ENCODE measurements around the gene PCBP3.
"Not testable (repeated sequence)": the region's sequence is repeated elsewhere in the genome, so short reads cannot be mapped to it uniquely, and the experiment has no call there.

PCBP3 gene

DNA sequence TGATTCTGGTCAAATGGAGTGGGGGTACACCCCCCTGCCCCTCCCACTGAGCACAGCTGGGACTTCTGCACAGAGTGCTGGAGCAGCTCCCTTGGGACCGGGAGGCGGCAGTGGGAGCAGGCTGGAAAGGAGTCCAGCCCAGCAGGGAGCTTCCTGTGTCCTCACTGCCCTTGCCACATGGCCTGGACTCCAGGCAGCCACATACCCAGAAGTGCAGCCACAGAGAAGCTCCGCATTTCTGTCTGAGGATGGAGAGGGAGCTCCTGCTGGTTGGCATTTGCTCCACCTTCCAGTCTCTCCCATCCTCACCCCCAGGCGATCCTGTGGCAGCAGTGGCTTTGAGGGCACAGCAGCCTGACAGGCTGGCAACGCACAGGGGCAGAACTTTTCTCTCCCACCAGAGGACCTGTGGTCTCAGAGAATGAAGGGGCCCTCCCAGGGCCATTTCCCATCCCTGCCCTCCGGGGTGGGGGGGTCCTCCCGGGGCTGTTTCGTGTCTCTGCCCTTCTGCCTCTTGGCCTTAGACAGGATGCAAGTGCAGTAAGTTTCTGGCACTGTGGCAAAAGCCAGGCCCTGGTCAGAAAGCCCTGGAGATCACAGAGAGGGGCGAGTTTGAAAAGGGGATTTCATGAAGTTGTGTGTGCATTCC is 234.4 kb downstream of the PCBP3 start:
- H3K27ac ChIP-seq, result no peak overlapping the region
- DNase-seq (ENCODE audit: low read depth, low spot score), result no peak

DNA sequence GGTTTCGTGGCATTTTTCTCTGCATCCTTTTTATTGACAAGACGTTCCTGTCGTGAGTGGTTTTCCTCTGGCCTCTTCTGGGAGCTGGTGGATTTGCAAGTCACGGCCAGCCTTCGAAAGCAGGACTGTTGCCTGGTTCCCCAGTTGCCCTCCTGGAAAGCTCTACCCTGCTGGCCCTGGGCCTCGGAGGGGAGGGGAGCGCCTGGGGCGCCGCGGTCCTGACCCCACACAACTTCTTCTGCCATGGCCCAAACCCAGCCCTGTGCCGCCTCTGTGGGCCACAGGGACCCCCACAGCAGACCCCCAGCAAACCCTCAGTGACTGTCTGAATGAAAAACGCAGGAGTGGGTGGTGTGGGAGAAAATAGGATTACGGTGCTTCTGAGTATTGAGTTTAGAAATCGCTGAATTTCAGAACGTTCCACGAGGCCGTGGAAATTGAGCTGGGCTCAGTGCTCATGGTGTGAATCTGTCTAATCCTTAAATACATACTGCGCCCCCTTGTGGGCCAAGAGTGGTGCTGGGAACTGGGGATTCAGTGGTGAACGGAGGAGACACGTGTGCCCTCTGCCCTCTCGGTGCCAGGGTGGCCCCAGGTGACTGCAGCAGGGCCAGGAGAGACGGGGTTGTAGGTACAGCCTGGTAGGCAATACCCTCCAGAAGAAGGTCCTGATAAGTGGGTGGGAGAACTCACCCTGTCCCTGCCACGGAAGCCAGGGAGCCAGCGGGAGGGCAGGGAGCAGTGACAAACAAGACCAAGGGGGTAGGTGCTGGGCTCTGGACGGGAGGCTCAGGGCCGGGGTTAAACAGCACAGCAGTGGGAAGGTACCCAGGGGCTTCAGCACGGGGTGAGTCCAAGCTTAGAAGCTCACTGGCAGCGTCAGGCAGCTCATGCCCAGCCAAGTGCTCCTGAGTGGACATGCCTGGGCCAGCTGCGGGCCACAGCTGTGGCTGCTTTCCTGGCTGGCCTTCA is 236.9 kb downstream of the PCBP3 start:
- H3K27ac ChIP-seq, result peak overlapping the region; percentile 58
- peak; percentile 14 for DNase-seq (ENCODE audit: low read depth, low spot score)

DNA sequence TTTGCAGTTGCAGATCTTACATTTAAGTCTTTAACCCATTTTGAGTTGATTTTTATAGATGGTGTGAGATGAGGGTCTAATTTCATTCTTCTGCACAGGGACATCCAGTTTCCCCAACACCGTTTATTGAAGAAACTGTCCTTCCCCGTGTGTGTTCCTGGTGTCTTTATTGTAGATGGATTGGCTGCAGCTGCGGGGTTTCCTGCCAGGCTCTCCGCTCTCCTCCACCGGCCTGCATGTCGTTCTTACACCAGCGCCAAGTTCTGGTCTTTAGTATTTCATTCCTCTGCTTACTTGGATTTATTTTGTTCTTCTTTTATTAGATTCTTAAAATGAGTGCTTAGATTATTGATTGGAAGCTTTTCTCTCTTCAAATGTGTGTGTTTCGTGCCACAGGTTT is 239.1 kb downstream of the PCBP3 start:
- DNase-seq (ENCODE audit: low read depth, low spot score), result no peak
- no peak overlapping the region for H3K27ac ChIP-seq

DNA sequence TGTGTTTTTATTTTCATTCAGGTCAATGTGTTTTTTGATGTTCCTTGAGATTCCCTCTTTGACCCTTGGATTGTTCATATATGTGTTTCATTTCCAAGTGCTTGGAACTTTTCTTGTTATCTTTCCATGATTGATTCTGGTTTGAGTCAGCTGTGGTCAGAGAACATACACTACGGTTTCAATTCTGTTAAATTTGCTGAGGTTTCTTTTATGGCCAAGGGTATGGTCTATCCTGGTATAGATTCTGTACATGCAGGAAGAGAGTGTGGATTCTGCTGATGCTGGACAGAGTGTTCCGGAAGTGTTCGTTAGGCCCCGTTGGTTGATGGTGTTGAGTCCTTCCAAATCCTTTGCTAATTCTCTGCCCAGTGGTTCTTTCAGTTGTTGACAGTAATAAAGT is 239.6 kb downstream of the PCBP3 start:
- no peak overlapping the region for H3K27ac ChIP-seq
- no peak for DNase-seq (ENCODE audit: low read depth, low spot score)

DNA sequence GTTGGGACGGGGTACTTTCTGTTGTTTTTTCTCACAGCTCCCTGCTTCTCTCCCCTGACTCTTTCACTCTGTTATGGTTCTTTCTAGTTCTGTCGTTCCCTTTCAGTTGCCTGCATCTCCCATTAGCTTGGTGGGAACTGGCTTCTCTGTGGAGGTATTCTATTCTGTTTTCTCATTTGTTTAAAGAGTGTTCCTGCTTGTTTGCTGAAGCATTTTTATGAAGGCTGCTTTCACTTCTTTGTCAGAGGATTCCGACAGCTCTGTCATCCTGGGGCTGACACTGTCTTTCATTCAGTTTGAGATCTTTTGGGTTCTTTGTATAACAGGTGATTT is 242.0 kb downstream of the PCBP3 start:
- no peak overlapping the region for H3K27ac ChIP-seq
- no peak for DNase-seq (ENCODE audit: low read depth, low spot score)

DNA sequence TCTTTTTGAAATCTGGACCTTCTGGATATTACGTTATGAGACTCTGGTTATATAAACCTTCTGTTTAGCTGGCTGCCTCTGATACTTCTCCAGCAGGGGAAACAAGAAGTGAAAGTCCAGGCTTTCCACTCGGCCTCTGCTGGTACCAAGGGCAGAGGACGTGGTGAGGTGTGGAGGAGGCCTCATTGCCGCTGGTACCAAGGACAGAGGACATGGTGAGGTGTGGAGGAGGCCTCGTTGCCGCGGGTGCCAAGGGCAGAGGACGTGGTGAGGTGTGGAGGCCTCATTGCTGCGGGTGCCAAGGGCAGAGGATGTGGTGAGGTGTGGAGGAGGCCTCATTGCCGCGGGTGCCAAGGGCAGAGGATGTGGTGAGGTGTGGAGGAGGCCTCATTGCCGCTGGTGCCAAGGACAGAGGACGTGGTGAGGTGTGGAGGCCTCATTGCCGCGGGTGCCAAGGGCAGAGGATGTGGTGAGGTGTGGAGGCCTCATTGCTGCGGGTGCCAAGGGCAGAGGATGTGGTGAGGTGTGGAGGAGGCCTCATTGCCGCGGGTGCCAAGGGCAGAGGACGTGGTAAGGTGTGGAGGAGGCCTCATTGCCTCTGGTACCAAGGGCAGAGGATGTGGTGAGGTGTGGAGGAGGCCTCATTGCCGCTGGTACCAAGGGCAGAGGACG is 242.5 kb downstream of the PCBP3 start:
- not testable (repeated sequence) for DNase-seq (ENCODE audit: low read depth, low spot score); H3K27ac ChIP-seq

DNA sequence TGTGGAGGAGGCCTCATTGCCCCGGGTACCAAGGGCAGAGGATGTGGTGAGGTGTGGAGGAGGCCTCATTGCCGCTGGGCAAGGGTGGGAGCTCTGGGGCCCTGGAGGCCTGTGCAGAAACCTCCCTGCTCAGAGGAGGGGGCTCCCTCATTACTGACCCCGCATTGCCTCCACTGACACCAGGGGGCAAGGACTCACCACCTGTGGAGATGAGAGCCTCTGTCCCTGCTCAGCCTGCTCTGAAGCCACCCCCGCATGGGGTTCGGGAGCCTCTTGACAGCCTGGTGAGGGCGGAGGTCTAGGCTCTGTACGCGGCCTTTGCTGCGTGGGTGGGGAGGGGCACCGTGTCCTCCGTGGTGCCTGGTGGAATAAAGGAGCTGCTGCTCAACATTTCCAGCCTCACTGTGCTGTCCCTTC is 243.1 kb downstream of the PCBP3 start:
- no peak overlapping the region for H3K27ac ChIP-seq
- DNase-seq (ENCODE audit: low read depth, low spot score), result no peak

DNA sequence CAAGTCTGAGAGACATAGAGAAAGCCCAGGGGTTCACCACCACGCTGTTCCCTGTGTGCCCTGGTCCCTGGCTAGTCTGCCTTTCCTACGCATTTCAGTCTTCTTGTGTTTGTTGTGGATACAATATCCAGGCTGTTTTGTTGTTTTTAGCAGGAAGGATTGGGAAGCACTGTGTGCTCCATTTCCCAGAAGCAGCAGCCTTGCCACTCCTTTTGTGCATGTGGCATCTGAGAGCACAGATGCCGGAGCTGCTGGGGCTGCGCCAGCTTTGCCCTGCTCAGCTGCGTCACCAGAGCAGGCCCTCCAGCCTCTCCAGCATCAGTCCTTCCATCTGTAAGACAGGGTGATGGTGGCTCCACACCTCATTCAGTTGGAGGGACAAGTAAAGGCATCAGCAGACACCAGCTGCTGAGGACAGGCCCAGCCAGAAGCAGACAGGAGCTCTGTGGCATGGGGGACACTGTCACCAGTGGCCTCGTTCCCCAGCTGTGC is 243.6 kb downstream of the PCBP3 start:
- H3K27ac ChIP-seq, result no peak overlapping the region
- no peak for DNase-seq (ENCODE audit: low read depth, low spot score)

DNA sequence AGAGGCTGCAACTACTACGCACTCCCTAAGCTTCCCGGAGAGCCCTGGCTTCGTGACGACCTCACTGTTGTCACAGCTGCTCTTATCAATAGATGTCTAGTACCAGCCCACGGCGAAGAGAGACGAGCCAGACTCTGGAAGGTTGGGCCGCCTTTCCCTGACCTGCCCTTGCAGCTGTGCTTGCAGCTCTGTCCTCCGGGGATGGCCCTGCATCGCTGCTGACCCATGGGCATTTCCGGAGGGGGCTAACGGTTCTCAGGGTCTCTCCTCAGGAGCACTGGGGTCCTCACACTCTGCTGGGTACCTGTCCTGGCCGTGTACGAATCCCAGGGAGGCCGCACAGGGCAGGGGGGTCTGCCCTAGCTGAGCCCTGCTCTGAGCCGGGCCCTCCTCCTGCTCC is 244.3 kb downstream of the PCBP3 start:
- no peak for DNase-seq (ENCODE audit: low read depth, low spot score)
- H3K27ac ChIP-seq, result no peak overlapping the region

DNA sequence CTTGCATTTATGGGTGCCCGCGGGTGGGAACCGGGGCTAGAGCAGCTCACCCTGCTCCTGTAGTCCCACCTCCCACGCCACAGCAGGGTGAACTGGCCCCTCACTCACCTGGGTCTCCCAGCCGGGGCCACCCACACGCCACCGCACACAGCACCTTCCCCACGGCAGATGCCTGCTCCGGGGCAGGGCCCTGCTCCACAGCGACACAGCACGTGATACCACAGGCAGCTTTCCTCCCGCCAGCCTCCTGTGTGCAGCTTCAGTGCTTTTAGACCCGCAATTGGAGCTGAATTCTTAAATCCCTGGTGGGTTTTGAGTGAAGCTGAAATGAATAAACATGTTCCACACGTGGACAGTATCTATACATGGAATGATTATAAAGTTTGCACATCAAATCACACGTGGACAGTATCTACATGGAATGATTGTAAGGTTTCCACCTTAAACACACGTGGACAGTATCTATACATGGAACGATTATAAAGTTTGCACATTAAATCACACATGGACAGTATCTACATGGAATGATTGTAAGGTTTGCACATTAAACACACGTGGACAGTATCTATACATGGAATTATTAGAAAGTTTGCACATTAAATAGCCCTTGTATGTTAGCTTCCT is 245.0 kb downstream of the PCBP3 start:
- no peak for DNase-seq (ENCODE audit: low read depth, low spot score)

DNA sequence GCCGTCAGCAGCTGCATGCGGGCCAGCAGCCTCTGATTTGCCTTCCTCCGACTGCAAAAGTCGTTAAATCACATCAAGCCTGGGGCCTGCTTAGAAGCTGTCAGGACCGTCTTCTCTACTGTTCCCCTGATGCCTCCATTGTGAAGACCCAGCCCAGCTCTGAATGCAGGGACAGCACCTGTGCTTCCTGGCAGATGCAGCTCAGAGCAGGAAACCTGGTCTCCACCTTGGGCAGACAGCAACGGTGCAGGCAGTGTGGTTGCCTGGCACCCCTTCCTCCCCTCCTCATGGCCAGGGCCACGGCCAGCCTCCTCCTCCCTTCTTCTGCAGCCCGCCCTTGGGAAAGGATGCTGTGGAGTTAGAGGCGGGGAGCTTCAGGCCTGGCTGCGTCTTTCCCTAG is 245.7 kb downstream of the PCBP3 start:
- DNase-seq (ENCODE audit: low read depth, low spot score), result no peak

More for the DNA sequence above, 245.0 kb downstream of the PCBP3 start:
- H3K27ac ChIP-seq, result no peak overlapping the region

DNA sequence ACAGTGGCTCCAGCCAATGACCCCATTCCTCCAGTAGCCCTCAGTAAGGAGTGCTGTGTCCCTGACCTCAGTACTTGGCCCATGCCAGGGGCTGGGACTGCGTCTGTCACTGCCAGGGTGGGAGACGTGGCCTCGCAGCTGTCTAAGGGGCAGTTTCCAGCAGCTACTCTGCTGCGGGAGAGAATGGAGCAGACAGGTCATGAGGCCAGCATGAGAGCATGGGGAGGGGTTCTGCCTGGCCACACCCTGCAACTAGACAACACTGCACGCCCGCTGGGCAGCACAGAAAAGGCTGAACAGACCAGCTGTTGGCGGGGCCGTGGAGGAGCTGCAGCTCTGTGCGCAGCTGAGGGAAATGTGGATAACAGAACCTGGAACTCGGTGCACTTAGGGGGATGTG is 246.4 kb downstream of the PCBP3 start:
- H3K27ac ChIP-seq, result no peak overlapping the region

More for the DNA sequence above, 245.7 kb downstream of the PCBP3 start:
- H3K27ac ChIP-seq, result no peak overlapping the region

DNA sequence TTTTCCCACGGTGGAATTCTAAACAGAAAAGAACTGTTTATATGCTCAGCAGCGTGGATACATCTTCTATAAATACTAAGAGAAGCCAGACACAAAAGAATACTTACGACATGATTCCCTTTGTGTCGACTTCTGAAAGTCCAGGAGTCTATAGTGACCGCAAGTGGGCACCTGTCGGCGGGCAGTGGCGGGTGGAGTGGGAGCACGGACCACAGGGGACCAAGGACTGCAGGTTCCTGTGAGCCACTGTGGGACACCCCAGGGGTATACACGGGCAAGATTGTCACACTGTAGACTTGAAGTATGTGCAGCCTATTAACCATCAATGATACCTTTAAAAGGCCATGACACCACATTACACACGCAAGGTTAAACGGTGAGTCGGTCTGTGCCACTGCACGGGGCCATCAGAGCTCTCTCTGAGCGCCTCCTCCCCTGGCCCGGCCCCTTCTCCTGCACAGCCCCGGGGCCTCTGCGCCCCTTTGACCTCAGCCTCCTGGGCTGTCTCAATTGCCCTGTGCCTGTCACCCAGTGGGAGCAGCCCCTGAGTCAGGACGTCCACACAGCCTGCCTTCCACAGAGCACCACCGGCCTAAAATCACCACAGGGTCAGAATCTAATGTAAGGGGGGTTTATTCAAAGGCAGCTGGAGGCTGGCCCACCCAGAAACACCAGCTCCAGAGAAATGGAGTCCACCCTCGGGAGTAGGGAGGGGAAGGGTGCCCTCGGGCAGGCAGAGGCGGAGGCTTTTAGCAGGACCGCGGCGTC is 248.0 kb downstream of the PCBP3 start:
- no peak overlapping the region for H3K27ac ChIP-seq

More for the DNA sequence above, 246.4 kb downstream of the PCBP3 start:
- DNase-seq (ENCODE audit: low read depth, low spot score), result no peak

DNA sequence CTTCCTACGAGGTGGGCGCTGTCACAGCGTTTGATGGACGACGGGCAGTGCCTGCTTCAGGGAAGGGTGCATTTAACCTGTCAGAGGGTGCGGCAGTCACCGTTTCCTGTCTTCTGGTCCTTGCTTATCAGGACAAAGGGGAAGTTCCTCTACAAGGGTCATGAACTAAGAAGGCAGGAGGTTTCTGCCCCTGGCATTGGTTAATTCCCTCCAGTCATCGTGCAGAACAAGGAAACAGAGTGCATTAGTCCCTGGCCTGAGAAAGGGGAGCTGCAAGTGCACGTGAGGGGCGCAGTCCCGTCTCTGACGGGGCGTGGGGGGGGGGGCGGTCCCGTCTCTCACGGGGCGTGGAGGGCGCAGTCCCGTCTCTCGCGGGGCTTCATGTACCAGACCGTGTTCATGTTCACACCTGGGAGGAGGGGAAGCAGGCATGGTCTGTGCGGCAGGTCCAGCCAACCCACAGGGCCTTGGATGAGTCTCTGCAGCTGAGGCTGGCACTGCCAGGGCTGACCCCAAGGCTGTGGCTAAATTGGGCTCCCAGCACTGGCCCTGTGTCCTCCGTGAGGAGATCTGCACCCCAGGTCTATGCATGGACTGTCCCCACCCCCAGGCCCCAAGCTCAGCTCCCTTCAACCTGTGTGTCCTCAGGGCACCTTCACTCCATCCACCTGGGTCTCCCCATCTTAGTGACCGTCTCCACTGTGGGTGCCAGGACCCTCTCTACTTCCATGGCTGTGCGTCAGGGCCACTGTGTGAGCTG is 248.8 kb downstream of the PCBP3 start:
- no peak overlapping the region for H3K27ac ChIP-seq
- no peak for DNase-seq (ENCODE audit: low read depth, low spot score)

More for the DNA sequence above, 248.0 kb downstream of the PCBP3 start:
- no peak for DNase-seq (ENCODE audit: low read depth, low spot score)

DNA sequence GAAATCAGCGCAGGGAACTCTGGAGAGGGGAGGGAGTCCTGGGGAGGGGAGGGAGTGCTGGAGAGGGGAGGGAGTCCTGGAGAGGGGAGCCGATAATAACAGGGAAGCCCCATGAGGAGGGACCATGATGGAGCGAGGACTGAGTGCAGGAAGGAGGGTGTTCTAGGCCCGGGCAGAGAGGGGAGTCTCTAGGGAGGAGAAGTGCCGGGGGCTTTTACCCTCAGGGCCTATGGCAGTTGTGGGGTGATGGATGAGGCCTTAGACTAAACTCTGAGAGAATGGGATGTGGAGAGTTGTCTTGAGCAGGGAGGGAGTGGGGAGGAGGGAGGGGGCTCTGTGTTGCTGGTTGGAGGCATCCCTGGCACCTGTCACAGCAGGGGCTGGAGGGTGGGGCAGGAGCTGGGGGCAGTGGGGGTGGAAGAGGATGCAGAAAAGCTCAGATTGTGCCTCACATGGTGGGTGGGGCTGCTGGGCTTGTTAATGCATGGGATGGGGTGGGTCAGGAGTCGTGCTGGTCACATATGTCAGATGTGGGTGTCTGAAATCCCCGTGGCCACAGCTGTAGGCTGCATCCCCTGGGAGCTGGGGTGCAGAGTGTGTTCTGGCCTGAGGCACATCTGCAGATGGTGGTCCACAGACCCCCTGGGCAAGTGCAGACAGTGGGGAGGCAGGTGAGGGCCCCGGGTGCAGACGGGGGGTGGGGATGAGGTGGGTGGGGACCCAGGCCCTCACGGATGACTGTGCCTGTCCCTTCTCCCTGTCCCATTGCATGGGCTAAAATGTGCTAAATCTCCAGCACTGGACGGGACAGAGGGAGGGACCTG is 249.6 kb downstream of the PCBP3 start:
- no peak overlapping the region for H3K27ac ChIP-seq

DNA sequence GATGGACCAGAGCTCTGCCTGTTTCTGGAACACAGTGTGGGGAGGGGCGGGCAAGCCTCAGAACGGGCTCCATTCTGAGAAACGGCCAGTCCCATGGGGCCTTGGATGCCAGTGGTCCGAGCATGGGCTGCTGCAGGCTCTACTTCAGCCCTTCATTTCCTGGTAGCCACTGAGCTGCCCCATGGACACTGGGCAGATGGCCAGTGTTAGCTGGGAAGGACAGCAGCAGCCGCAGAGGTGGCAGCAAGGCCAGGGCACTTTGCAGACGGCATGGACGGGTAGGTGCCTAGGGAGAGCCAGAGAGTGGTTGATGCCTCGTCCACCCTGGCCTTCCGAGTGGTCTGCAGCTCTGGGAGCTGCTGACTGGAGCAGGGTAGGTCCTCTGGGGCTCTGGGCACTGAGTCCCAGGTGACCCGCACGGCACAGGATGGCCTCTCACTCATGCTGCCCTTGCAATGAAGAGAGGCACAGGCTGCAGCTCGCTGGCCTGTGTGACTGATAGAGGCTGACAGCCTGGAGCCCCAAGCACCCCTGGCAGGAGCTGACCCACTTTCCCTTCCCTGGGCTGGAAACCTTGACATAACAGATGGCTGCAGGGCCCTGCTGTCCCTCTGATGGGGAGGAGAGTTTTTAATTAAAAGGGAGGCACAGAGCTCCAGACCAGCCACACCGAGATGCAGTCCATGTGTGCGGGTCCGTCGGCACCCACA is 250.4 kb downstream of the PCBP3 start:
- DNase-seq (ENCODE audit: low read depth, low spot score), result no peak
- H3K27ac ChIP-seq, result no peak overlapping the region

More for the DNA sequence above, 249.6 kb downstream of the PCBP3 start:
- DNase-seq (ENCODE audit: low read depth, low spot score), result no peak

DNA sequence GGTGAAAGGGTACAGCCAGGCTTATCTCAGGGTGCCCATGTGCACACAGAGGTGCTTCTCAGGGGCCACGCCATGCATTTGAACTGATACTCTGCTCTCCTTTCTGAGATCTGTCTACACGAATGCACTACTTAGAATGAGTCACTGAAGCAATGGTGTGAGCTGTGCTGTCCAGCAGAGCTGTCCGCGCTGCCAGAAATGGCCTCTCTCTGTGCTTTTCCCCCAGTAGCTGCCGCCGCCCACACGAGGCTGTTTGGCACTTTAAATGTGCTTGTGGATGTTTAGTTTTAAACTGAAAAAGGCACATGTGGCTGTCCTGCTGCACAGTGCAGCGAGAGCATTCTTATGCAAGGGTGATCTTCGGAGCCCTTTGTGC is 250.9 kb downstream of the PCBP3 start:
- DNase-seq (ENCODE audit: low read depth, low spot score), result no peak
- H3K27ac ChIP-seq, result no peak overlapping the region

Data from epithelial cell of prostate (primary cell).